WERI-Rb-1 (cell line): Measurements from ENCODE around the gene TRA2B.

Source experiments
- DNase-seq: peaks from one replicate; pipeline ENCODE4 v3.0.0-alpha.2; 2020
- H3K27ac ChIP-seq: fragments of 250-450 bp; sonication (Bioruptor Pico); 2 replicates; pipeline ENCODE4 v1.5.1; 2020; ENCODE audit warnings: mild to moderate bottlenecking, moderate library complexity
- H3K27me3 ChIP-seq: fragments of 250-450 bp; sonication (Bioruptor Pico); 2 replicates; pipeline ENCODE4 v1.5.1; 2021; ENCODE audit warnings: mild to moderate bottlenecking, low read depth, moderate library complexity; ENCODE audit not compliant: insufficient read depth, severe bottlenecking
- H3K36me3 ChIP-seq: fragments of 250-450 bp; sonication (Bioruptor Pico); 2 replicates; pipeline ENCODE4 v1.5.1; 2020; ENCODE audit warnings: mild to moderate bottlenecking, moderate library complexity
- H3K4me3 ChIP-seq: 2 replicates; pipeline ENCODE4 v1.5.1; 2011; ENCODE audit warnings: low read depth, mild to moderate bottlenecking, control low read depth, low read length
- H3K9me3 ChIP-seq: fragments of 250-450 bp; sonication (Bioruptor Pico); 2 replicates; pipeline ENCODE4 v1.5.1; 2021; ENCODE audit warnings: mild to moderate bottlenecking, moderate library complexity; ENCODE audit not compliant: severe bottlenecking
- TF ChIP-seq, protein P1 (sequence below): IDR thresholded peaks from 2 replicates; pipeline ENCODE4 v1.5.1; 2011; ENCODE audit warnings: low read depth, mild to moderate bottlenecking, control low read depth, inconsistent platforms, low read length

TRA2B gene

DNA sequence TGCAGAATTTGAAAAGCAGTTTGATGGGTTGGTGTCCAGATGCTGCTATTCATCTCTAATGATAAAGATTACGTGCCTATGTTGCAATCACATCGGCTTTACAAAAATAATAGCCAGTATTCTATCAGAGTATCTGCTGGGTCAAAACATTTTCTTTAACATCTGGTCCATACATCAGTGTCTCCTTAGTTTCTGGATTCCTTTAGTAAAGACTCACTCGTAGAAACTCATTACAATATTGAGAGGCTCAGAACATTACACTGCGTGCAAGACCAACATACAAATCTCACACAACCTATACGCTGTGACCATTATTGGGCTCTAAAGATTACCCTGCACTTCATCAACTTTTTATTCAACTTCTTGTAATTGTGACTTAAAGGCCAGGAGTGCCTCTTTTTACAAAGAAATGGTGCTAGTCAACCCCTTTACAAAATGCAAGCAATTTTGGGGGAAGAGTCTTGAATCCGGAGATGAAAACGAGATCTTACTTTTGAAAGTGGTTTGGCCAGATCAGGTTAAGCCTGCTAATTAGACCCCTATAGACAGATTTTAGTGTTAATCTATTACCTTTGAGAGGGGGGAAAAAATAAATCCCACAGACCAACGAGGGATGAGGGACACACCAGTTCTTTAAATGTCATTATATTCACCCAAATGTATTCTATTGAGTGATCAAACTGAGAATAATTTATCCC is 2.9 kb downstream of the TRA2B start:
- no peak overlapping the region for H3K27ac ChIP-seq
- peaks cover 4% of the 10 kb centered on the region for H3K9me3 ChIP-seq
- TF ChIP-seq, protein P1, sequence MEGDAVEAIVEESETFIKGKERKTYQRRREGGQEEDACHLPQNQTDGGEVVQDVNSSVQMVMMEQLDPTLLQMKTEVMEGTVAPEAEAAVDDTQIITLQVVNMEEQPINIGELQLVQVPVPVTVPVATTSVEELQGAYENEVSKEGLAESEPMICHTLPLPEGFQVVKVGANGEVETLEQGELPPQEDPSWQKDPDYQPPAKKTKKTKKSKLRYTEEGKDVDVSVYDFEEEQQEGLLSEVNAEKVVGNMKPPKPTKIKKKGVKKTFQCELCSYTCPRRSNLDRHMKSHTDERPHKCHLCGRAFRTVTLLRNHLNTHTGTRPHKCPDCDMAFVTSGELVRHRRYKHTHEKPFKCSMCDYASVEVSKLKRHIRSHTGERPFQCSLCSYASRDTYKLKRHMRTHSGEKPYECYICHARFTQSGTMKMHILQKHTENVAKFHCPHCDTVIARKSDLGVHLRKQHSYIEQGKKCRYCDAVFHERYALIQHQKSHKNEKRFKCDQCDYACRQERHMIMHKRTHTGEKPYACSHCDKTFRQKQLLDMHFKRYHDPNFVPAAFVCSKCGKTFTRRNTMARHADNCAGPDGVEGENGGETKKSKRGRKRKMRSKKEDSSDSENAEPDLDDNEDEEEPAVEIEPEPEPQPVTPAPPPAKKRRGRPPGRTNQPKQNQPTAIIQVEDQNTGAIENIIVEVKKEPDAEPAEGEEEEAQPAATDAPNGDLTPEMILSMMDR = no peak
- no peaks in the 10 kb centered on the region for H3K27me3 ChIP-seq
- H3K4me3 ChIP-seq = peak overlapping the region; percentile 98
- peaks cover 71% of the 10 kb centered on the region for H3K36me3 ChIP-seq
- DNase-seq = no peak

DNA sequence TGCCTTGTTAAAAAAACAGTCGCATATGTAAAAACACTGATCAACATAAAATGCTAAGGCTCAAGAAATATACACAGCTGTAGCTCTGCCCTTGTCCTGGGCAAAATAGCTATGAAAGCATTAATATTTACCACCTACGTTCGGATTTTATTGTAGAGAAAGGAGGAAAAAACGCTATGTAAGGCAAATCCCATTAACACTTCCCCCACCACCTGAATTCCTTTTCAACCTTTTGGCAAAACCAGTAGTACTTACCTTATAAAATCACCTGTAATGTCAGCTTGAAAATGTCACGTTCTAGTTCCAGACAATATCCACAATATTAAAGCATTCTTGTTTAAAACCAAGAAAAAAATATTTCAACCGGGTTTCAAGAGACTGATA is 3.6 kb downstream of the TRA2B start:
- TF ChIP-seq, protein P1 = no peak
- H3K27me3 ChIP-seq = no peaks in the 10 kb centered on the region
- peak overlapping the region; percentile 98; the same call in 1 of the 2 replicates for H3K4me3 ChIP-seq
- peaks cover 79% of the 10 kb centered on the region for H3K36me3 ChIP-seq
- H3K9me3 ChIP-seq = peaks cover 4% of the 10 kb centered on the region
- H3K27ac ChIP-seq = no peak overlapping the region
- DNase-seq = no peak

DNA sequence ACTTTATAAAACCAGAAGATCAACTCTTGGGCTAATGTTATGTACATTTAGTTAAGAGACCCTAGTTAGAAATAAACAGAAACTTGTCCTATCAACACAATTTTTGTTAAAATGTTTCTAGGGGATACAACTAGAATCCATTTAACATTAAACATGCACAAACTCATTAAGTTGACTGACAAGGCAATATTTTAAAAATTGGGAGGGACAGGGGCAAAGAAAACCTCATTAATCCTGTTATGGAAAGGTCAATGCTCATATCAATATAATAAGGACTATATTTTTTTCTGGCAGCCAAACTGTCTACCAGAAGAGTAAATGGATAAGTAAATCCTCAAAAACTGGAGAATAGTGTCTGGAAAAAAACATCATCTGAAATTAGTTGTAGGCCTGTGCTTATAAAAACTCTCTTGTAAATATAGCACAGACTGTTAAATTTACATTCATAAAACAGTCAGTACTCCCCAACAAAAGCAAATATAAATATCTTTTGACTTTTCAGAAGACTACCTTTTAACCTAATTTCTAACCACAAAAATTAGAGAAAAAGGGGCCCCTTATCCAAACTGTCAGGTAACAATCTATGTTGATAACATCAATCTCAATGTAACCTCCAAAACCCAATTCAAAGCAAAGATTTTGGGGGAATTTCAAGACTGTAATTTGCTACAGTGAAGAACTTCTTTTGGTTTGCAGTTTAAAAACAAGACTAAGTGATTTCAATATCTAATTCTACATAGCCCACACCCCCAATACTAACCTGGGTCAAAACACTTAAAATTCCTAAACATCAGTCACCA is 4.2 kb downstream of the TRA2B start:
- Histone ChIP-seq H3K27me3 (no peaks in the 10 kb centered on the region), H3K27ac (no peak overlapping the region), H3K4me3 (no peak overlapping the region; the same call in 1 of the 2 replicates), H3K9me3 (peaks cover 4% of the 10 kb centered on the region), H3K36me3 (peaks cover 85% of the 10 kb centered on the region)
- TF ChIP-seq, protein P1 = no peak
- DNase-seq = no peak

DNA sequence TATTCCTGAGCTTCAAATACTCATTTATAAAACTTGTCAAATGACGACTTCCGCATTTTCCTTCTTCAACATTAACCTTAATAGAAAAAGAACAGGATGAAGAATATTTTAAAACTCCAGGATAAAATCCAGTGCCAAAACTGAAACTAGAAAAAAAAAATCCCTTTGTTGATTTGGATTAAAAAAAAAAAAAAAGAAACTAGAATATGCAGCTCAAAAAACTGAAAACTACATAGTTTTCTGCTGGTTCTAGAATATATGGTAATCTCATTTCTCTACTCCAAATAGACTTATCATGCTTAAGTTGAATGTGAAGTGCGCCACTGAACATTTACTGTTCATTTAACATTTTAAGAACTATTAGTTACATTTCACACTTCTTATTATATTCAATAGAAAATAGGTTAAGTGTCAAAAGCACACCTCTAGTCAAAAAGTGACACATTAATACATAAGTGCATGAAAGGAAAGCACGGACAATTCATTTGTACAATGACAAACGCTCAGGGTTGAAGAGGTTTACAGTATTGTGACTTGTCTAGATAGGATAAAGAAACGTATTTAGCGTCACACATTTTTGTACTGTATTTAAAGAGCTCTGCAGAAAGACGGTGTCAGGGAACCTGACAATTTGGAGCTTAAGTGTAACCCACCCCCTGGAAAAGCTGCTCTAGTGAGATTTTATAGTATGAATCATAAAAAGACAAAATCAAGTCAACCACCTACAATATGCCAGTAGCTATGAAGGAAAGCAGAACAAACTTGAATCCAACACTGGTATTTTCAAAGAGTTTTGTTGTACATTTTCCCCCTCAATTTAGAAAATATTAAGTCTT is 5.8 kb downstream of the TRA2B start:
- Histone ChIP-seq H3K36me3 (peaks cover 93% of the 10 kb centered on the region), H3K27me3 (no peaks in the 10 kb centered on the region), H3K9me3 (no peaks in the 10 kb centered on the region), H3K4me3 (no peak overlapping the region), H3K27ac (no peak overlapping the region)
- DNase-seq = no peak
- TF ChIP-seq, protein P1 = no peak

DNA sequence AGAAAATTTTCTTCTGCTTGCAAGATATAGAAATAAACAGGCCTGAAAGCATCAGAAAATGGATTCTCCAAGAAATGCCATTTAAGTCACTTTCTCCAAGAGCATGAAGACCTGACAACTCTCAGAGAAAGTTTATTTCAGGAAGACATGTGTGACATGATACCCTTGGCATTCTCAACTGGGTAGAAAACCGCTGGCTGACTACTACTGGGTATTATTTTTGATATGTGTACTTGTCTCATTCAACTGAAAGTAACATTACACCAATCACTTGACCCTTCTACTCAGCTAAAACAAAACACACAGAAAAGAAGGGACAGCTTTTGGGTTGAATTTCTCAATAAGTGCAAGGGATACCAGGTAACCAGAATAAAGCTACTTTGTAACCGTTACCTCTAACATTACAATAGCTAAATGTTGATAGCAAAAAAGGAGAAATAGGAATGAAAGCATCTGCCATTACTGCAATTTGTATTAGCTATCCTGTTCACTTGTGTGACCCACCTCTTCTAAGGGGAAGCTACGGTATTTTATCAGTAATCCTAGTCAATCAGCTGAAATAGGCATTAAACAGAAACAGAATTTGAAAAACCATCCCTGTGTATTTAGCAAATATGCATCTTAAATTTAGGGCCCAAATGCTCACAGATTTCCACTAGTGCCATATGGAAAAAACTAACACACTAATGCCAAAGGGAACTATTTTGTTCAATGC is 7.3 kb downstream of the TRA2B start:
- H3K27ac ChIP-seq = no peak overlapping the region
- DNase-seq = no peak

More for the DNA sequence above, 7.3 kb downstream of the TRA2B start:
- Histone ChIP-seq H3K27me3 (no peaks in the 10 kb centered on the region), H3K9me3 (no peaks in the 10 kb centered on the region), H3K36me3 (peaks cover 93% of the 10 kb centered on the region), H3K4me3 (no peak overlapping the region)
- TF ChIP-seq, protein P1 = no peak
